HCT116 (cell line): ENCODE results near the gene CAVIN1. TPM values are rescaled to one million over a fixed set of nuclear protein-coding genes. Genes with fewer than 3 reads are reported as not detected.

Source experiments
- ATAC-seq: fragments of 200-7000 bp; cut with Tn5 transposase; 2 replicates; pipeline ENCODE4 v1.9.1; 2020; ENCODE audit warnings: mild to moderate bottlenecking, moderate library complexity
- BruUV-seq: library from RNA; stranded (reverse); fragments of 400-500 nt; replicated peaks from 2 replicates; lab custom pipeline; 2021; lab: Mats Ljungman, UMichigan
- CTCF ChIA-PET: fragments of 300-600 bp; sonication (Branson Sonifier 250); formaldehyde crosslinking; loops from one replicate; lab custom pipeline; 2021; ENCODE audit warnings: antibody characterized with exemption; lab: Charles Lee
- POLR2A ChIA-PET: fragments of 300-600, 350-600 bp; sonication (Branson Sonifier 250); formaldehyde crosslinking; loops from one replicate; lab custom pipeline; 2021; ENCODE audit warnings: antibody characterized with exemption; lab: Charles Lee
- RAD21 ChIA-PET, 2 experiments: fragments of 300-600 bp; sonication (Branson Sonifier 250); formaldehyde crosslinking; loops; one replicate each; lab custom pipeline; 2023; ENCODE audit warnings: low total read pairs in 2 of 2; ENCODE audit not compliant: uncharacterized antibody in 2 of 2, unreplicated experiment in 2 of 2, low non-redundant PET in 1 of 2; lab: Charles Lee
- DNase-seq: peaks from one replicate; pipeline ENCODE4 v3.0.0-alpha.2; 2010; ENCODE audit warnings: low read depth, low spot score
- H2AFZ ChIP-seq: fragments of 200-600 bp; shearing (Covaris generic), sonication (generic); 2 replicates; pipeline ENCODE4 v1.6.1; 2017; ENCODE audit warnings: low read depth, mixed run types, mixed read lengths, antibody characterized with exemption, low read length; ENCODE audit not compliant: poor library complexity, severe bottlenecking
- H3K27ac ChIP-seq: 2 replicates; pipeline ENCODE4 v1.5.1; 2012; ENCODE audit warnings: low read depth, low read length
- H3K27me3 ChIP-seq: fragments of 200-600 bp; sonication (generic); 2 replicates; pipeline ENCODE4 v1.6.1; 2016; ENCODE audit warnings: mixed run types, low read length, mixed read lengths; ENCODE audit not compliant: insufficient read depth
- H3K36me3 ChIP-seq, 2 experiments: fragments of 200-500 bp in 1 of 2; fragments of 200-600 bp in 1 of 2; sonication (Bioruptor generic) in 1 of 2; sonication (generic) in 1 of 2; 2 replicates each; pipeline versions ENCODE4 v1.5.1 to v1.6.1; 2014 to 2016; ENCODE audit warnings: low read length in 2 of 2, inconsistent platforms in 1 of 2, mixed read lengths in 1 of 2, mixed run types in 1 of 2; ENCODE audit not compliant: insufficient read depth in 2 of 2, control insufficient read depth in 1 of 2
- H3K4me1 ChIP-seq, 2 experiments: fragments of 200-600 bp in 1 of 2; sonication (generic) in 1 of 2; 2 replicates each; pipeline versions ENCODE4 v1.5.1 to v1.6.1; 2012 to 2017; ENCODE audit warnings: low read length in 2 of 2, inconsistent platforms in 1 of 2, mild to moderate bottlenecking in 1 of 2, mixed read lengths in 1 of 2, mixed run types in 1 of 2, moderate library complexity in 1 of 2; ENCODE audit not compliant: insufficient read depth in 2 of 2, control insufficient read depth in 1 of 2
- H3K4me2 ChIP-seq: fragments of 200-600 bp; sonication (generic); 2 replicates; pipeline ENCODE4 v1.6.1; 2017; ENCODE audit warnings: mixed run types, low read length, mixed read lengths
- H3K4me3 ChIP-seq, 2 experiments: fragments of 200-600 bp in 1 of 2; sonication (generic) in 1 of 2; replicated peaks in 1 of 2; 2 replicates each; pipeline ENCODE4 v1.5.1; 2011 to 2016; ENCODE audit warnings: low read length in 2 of 2, control low read depth in 1 of 2, low read depth in 1 of 2, mild to moderate bottlenecking in 1 of 2, mixed read lengths in 1 of 2, mixed run types in 1 of 2
- H3K79me2 ChIP-seq: fragments of 200-600 bp; sonication (generic); 2 replicates; pipeline ENCODE4 v1.6.1; 2017; ENCODE audit warnings: mild to moderate bottlenecking, mixed run types, low read length, moderate library complexity, mixed read lengths; ENCODE audit not compliant: insufficient read depth
- H3K9ac ChIP-seq: fragments of 200-600 bp; sonication (generic); 2 replicates; pipeline ENCODE4 v1.6.1; 2016; ENCODE audit warnings: low read length, mixed read lengths
- H3K9me2 ChIP-seq: fragments of 200-600 bp; sonication (generic), shearing (Covaris generic); 2 replicates; pipeline ENCODE4 v1.6.1; 2017; ENCODE audit warnings: mixed run types, mild to moderate bottlenecking, moderate library complexity; ENCODE audit not compliant: insufficient read depth
- H3K9me3 ChIP-seq, 2 experiments: fragments of 200-500 bp in 1 of 2; fragments of 200-600 bp in 1 of 2; sonication (Bioruptor generic) in 1 of 2; sonication (generic) in 1 of 2; 2 replicates each; pipeline ENCODE4 v1.6.1; 2014 to 2017; ENCODE audit warnings: low read length in 2 of 2, mixed read lengths in 2 of 2, inconsistent platforms in 1 of 2, low read depth in 1 of 2, mild to moderate bottlenecking in 1 of 2, mixed run types in 1 of 2, moderate library complexity in 1 of 2; ENCODE audit not compliant: control insufficient read depth in 1 of 2, insufficient read depth in 1 of 2
- H4K20me1 ChIP-seq: fragments of 200-600 bp; sonication (generic), shearing (Covaris generic); 2 replicates; pipeline ENCODE4 v1.6.1; 2017; ENCODE audit warnings: mixed run types, mild to moderate bottlenecking, moderate library complexity; ENCODE audit not compliant: insufficient read depth
- CBX3 ChIP-seq: IDR thresholded peaks from 2 replicates; pipeline ENCODE4 v1.6.1; 2012; ENCODE audit warnings: low read depth
- CEBPB ChIP-seq: IDR thresholded peaks from 2 replicates; pipeline ENCODE4 v1.6.1; 2012; ENCODE audit warnings: low read depth
- EZH2 ChIP-seq: fragments of 200-600 bp; sonication (generic); IDR thresholded peaks from 2 replicates; pipeline ENCODE4 v1.6.1; 2017; ENCODE audit warnings: antibody characterized with exemption, mixed run types
- JUND ChIP-seq: IDR thresholded peaks from 2 replicates; pipeline ENCODE4 v1.6.1; 2012
- POLR2A ChIP-seq: IDR thresholded peaks from 2 replicates; pipeline ENCODE4 v1.7.0; 2011; ENCODE audit warnings: borderline replicate concordance; ENCODE audit not compliant: insufficient read depth, insufficient read length; ENCODE audit errors: extremely low read depth
- REST ChIP-seq: IDR thresholded peaks from 2 replicates; pipeline ENCODE4 v1.6.1; 2012; ENCODE audit warnings: low read depth
- SIN3A ChIP-seq: IDR thresholded peaks from 2 replicates; pipeline ENCODE4 v1.6.1; 2012; ENCODE audit warnings: low read depth
- SP1 ChIP-seq: IDR thresholded peaks from 2 replicates; pipeline ENCODE4 v1.6.1; 2012; ENCODE audit warnings: low read depth
- YY1 ChIP-seq: IDR thresholded peaks from 2 replicates; pipeline ENCODE4 v1.6.1; 2011; ENCODE audit warnings: low read length, low read depth, moderate library complexity, mild to moderate bottlenecking; ENCODE audit not compliant: insufficient replicate concordance; ENCODE audit errors: extremely low read depth
- intact Hi-C: fragments of 100-400 bp; cut with micrococcal nuclease; formaldehyde crosslinking; loops from 2 replicates; pipeline ENCODE4 v1.10.0; 2022
- total RNA-seq: library from RNA; stranded (reverse); gene quantifications from one replicate; pipeline ENCODE4 v1.2.1, GENCODE V29; 2021; ENCODE audit not compliant: unreplicated experiment
- TF ChIP-seq, protein P1 (sequence below): IDR thresholded peaks from 2 replicates; pipeline ENCODE4 v1.6.1; 2011; ENCODE audit warnings: mild to moderate bottlenecking, low read length, moderate library complexity; ENCODE audit not compliant: insufficient replicate concordance; ENCODE audit errors: extremely low read depth

CAVIN1 gene
- total RNA-seq, 1 experiment from 2014 or later: 79.7 TPM

- TF ChIP-seq SP1 (no peak), REST (no peak), EZH2 (no peak)
Measured at GRCh38 chr17:42408061-42408460, 15.0 kb downstream of the CAVIN1 start (continued).

DNA sequence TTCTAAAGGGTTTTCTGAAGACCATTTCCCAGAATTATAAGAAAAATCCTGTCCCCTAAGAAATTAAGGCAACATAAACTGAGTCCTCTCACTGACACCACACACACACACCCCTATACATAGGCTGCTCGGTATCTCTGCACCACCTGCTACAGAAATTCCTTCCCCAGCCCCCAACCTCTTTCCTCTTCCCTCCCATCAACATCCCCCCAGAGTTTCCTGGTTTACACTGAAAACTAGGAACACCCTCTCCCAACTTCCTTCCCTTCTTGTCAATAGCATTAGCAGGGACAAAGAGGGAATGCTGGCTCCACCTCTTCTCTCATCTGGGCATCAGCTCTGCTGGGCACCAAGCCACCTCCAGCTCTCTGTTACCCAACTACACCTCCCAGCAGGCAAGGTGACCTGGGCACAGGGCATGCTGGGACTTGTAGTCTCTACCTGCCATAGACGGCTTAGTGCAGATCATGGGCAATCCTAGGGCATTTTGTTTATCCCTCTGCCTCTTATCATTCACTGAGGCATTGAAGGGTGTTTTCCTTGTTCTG lies 15.7 kb downstream of the CAVIN1 start:
- H3K4me3 ChIP-seq: no peak overlapping the region
- H3K27me3 ChIP-seq: no peaks in the 10 kb centered on the region
- no TSS peak for BruUV-seq
- intact Hi-C loops: loop anchor here (5.0 kb wide), 1 partner anchor 110 kb away; no protein-coding TSS in a partner anchor
- peaks cover 47 to 67% of the 10 kb centered on the region in 2 experiments for H3K4me1 ChIP-seq
- no peak overlapping the region for H2AFZ ChIP-seq
- H3K4me2 ChIP-seq: peak overlapping the region; percentile 4; the same call in 1 of the 2 replicates
- ChIA-PET CTCF (interaction anchor here (1.0 to 2.9 kb wide), 12 partner anchors 18 to 185 kb away, joined by 3 to 20 read pairs (median 6); partner anchors contain the start of gene STAT3), POLR2A (interaction anchor here (1.3 to 7.9 kb wide), 2 partner anchors 14 to 19 kb away, joined by 3 to 88 read pairs; partner anchors contain the start of genes CAVIN1 and STAT3), RAD21 (interaction anchor here in 1 of 2 experiments (1.8 kb wide), 1 partner anchor 82 kb away, joined by 6 read pairs; no protein-coding TSS in a partner anchor)
- H3K27ac ChIP-seq: peak overlapping the region; percentile 8; the same call in 1 of the 2 replicates
- no peak for DNase-seq
- no peak overlapping the region for H3K9ac ChIP-seq
- peaks cover 4 to 22% of the 10 kb centered on the region in 2 experiments; a peak in 2 of 4 replicates for H3K36me3 ChIP-seq
- TF ChIP-seq POLR2A (no peak), SP1 (peak; percentile 46), CBX3 (peak; percentile 71; the same call in 1 of the 2 replicates), SIN3A (no peak), YY1 (peak; percentile 80), CEBPB (peak; percentile 74; the same call in 1 of the 2 replicates), EZH2 (no peak), JUND (0 out of 2 replicates have a peak, but pooled peaks have one; percentile 14)
- TF ChIP-seq, protein P1, sequence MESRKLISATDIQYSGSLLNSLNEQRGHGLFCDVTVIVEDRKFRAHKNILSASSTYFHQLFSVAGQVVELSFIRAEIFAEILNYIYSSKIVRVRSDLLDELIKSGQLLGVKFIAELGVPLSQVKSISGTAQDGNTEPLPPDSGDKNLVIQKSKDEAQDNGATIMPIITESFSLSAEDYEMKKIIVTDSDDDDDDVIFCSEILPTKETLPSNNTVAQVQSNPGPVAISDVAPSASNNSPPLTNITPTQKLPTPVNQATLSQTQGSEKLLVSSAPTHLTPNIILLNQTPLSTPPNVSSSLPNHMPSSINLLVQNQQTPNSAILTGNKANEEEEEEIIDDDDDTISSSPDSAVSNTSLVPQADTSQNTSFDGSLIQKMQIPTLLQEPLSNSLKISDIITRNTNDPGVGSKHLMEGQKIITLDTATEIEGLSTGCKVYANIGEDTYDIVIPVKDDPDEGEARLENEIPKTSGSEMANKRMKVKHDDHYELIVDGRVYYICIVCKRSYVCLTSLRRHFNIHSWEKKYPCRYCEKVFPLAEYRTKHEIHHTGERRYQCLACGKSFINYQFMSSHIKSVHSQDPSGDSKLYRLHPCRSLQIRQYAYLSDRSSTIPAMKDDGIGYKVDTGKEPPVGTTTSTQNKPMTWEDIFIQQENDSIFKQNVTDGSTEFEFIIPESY: no peak
- H4K20me1 ChIP-seq: peaks cover 6% of the 10 kb centered on the region; the same call in 1 of the 2 replicates
- H3K9me3 ChIP-seq: no peaks in the 10 kb centered on the region
- peaks cover 78% of the 10 kb centered on the region for H3K79me2 ChIP-seq
- no peaks in the 10 kb centered on the region for H3K9me2 ChIP-seq
- ATAC-seq: peak; percentile 79
